KMS-11 (cell line): ENCODE data around the gene MS4A10.
"Not testable (repeated sequence)": the region's sequence is repeated elsewhere in the genome, so short reads cannot be mapped to it uniquely, and the experiment has no call there.

ENCODE experiments used
- H2AFZ ChIP-seq: fragments of 200-600 bp; sonication (generic); 2 replicates; pipeline ENCODE4 v1.6.1; 2016; ENCODE audit warnings: antibody characterized with exemption, mixed run types, low read depth
- H3K27ac ChIP-seq: fragments of 200-600 bp; sonication (generic); 2 replicates; pipeline ENCODE4 v1.6.1; 2016; ENCODE audit warnings: mild to moderate bottlenecking, mixed run types
- H3K27me3 ChIP-seq: fragments of 200-600 bp; sonication (generic); 2 replicates; pipeline ENCODE4 v1.6.1; 2017; ENCODE audit warnings: mild to moderate bottlenecking, low read depth, mixed run types, moderate library complexity; ENCODE audit not compliant: insufficient read depth
- H3K36me3 ChIP-seq: fragments of 200-600 bp; sonication (generic); 2 replicates; pipeline ENCODE4 v1.6.1; 2017; ENCODE audit warnings: mild to moderate bottlenecking, mixed run types; ENCODE audit not compliant: insufficient read depth
- H3K4me1 ChIP-seq: fragments of 200-600 bp; sonication (generic); 2 replicates; pipeline ENCODE4 v1.6.1; 2016; ENCODE audit warnings: mild to moderate bottlenecking, low read depth, mixed run types; ENCODE audit not compliant: poor library complexity, severe bottlenecking
- H3K4me2 ChIP-seq: fragments of 200-600 bp; sonication (generic); 2 replicates; pipeline ENCODE4 v1.7.0; 2016; ENCODE audit warnings: mild to moderate bottlenecking, mixed run types
- H3K4me3 ChIP-seq: fragments of 200-600 bp; sonication (generic); IDR thresholded peaks from 2 replicates; pipeline ENCODE4 v1.6.1; 2017; ENCODE audit warnings: low read depth, low read length, mixed read lengths; ENCODE audit not compliant: insufficient read depth
- H3K79me2 ChIP-seq: fragments of 200-600 bp; sonication (generic); 2 replicates; pipeline ENCODE4 v1.6.1; 2016; ENCODE audit warnings: low read depth, mixed run types; ENCODE audit not compliant: insufficient read depth
- H3K9ac ChIP-seq: fragments of 200-600 bp; sonication (generic); 2 replicates; pipeline ENCODE4 v1.6.1; 2016; ENCODE audit warnings: mild to moderate bottlenecking, mixed run types
- H4K20me1 ChIP-seq: fragments of 200-600 bp; sonication (generic); 2 replicates; pipeline ENCODE4 v1.6.1; 2016; ENCODE audit warnings: mild to moderate bottlenecking, mixed run types; ENCODE audit not compliant: insufficient read depth
- TF ChIP-seq, protein P1 (sequence below): fragments of 200-600 bp; sonication (generic); conservative IDR thresholded peaks from 2 replicates; pipeline ENCODE4 v1.6.1; 2017; ENCODE audit warnings: low read depth, mild to moderate bottlenecking, antibody characterized with exemption, low read length, moderate library complexity, mixed read lengths

The MS4A10 gene

DNA sequence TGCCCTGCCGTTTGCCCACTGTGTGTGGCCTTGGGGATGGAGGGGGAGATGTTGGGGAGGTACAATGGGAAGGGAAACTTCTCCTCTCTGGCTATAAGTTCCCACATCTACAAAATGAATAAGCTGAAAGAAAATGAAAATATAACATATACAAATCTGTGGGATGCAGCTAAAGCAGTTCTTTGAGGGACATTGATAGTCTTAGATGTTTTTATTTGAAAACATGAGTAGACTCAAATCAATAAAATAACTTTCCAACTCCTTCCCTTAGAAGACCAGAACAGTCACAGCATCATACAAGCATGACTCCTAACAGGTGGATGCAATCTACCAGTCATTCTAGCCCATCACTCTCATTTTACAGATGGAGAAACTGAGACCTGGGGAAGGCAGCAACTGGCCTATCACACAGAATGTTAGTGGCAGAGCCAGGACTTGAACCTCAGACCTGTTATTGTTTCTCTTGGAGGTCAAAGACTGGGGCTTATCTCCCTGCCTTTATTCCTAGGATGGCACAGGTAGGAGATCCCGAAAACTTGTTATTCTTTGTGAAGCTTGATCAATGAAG lies 31.5 kb downstream of the MS4A10 start:
- no peak overlapping the region for H3K9ac ChIP-seq
- TF ChIP-seq, protein P1, sequence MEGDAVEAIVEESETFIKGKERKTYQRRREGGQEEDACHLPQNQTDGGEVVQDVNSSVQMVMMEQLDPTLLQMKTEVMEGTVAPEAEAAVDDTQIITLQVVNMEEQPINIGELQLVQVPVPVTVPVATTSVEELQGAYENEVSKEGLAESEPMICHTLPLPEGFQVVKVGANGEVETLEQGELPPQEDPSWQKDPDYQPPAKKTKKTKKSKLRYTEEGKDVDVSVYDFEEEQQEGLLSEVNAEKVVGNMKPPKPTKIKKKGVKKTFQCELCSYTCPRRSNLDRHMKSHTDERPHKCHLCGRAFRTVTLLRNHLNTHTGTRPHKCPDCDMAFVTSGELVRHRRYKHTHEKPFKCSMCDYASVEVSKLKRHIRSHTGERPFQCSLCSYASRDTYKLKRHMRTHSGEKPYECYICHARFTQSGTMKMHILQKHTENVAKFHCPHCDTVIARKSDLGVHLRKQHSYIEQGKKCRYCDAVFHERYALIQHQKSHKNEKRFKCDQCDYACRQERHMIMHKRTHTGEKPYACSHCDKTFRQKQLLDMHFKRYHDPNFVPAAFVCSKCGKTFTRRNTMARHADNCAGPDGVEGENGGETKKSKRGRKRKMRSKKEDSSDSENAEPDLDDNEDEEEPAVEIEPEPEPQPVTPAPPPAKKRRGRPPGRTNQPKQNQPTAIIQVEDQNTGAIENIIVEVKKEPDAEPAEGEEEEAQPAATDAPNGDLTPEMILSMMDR, result no peak
- H3K4me1 ChIP-seq, result no peaks in the 10 kb centered on the region
- no peaks in the 10 kb centered on the region for H3K36me3 ChIP-seq
- H3K79me2 ChIP-seq, result no peaks in the 10 kb centered on the region
- H4K20me1 ChIP-seq, result no peaks in the 10 kb centered on the region
- H3K27ac ChIP-seq, result no peak overlapping the region
- no peak overlapping the region for H3K4me3 ChIP-seq
- no peaks in the 10 kb centered on the region for H3K27me3 ChIP-seq
- no peak overlapping the region for H3K4me2 ChIP-seq
- no peak overlapping the region for H2AFZ ChIP-seq

DNA sequence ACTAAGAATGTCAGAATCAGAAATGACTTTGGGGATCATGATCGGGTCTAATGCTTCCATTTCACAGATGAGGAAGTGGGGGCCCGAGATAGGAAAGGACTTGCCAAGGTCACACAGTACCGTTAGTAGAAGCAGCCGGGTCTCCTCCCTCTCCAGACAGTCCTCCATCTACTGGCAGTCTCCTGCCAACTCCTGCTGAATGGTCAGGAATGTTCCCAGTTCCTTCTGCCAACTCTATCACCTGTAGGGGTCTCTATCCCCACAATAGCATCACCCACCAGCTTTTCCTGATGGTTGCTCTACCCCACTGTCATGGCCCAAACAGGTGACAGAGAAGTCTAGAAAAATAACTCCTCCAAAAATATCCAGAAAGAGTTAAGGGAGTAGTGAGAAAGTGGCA lies 32.9 kb downstream of the MS4A10 start:
- Histone ChIP-seq H3K79me2 (no peaks in the 10 kb centered on the region), H4K20me1 (no peaks in the 10 kb centered on the region), H3K4me1 (no peaks in the 10 kb centered on the region), H3K36me3 (no peaks in the 10 kb centered on the region), H3K4me2 (no peak overlapping the region), H3K9ac (no peak overlapping the region), H3K27ac (no peak overlapping the region), H2AFZ (no peak overlapping the region), H3K27me3 (no peaks in the 10 kb centered on the region), H3K4me3 (no peak overlapping the region)
- TF ChIP-seq, protein P1, result no peak

DNA sequence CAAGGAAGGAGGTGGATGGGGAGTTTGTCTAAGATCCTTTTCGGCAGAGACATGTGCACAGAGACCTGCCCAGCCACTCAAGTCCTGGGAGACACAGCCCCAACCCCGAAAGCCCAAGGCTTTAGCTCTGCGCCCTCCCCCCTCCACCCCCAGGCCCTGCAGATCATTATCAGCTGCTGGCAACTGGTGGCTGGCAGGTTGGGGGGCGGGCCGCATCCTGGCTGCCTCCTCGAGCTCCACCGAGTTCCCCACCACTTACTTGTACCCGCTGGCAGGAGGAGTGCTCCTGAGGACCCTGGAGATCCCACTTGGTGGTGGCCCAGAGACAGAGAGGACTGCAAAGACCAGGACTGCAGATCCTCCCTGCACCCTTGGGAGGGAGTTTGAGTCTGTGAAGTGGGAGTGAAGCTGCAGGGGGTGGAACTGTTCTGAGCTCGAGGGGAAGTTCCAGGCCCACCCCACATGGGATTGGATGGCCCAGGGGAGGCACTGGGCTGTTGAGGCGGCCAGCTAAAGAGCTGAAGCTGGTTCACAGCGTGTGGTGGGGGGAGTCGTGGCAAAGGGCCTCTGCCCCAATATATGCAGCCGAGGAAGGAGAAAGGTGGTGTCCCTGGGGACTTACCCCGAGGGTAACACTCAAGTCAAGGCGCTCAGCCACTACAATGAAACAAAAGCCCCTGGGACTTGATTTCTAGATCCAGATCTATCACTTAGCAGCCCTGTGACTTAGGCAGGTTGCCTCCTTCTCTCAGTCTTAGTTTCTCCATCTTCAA lies 36.9 kb downstream of the MS4A10 start:
- no peak overlapping the region for H2AFZ ChIP-seq
- H3K9ac ChIP-seq, result no peak overlapping the region
- no peak overlapping the region for H3K4me2 ChIP-seq

DNA sequence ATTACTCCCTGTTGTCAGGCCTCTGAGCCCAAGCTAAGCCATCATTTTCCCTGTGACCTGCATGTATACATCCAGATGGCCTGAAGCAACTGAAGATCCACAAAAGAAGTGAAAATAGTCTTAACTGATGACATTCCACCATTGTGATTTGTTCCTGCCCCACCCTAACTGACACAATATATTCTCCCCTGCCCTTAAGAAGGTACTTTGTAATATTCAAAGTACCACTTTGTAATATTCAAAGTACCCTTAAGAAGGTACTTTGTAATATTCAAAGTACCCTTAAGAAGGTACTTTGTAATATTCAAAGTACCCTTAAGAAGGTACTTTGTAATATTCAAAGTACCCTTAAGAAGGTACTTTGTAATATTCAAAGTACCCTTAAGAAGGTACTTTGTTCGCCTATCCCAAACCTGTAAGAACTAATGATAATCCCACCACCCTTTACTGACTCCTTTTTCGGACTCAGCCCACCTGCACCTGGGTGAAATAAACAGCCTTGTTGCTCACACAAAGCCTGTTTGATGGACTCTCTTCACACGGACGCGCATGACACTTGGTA lies 38.7 kb downstream of the MS4A10 start:
- H2AFZ ChIP-seq, H3K4me2 ChIP-seq, H3K27me3 ChIP-seq, H4K20me1 ChIP-seq, H3K4me3 ChIP-seq, H3K4me1 ChIP-seq, H3K9ac ChIP-seq, H3K27ac ChIP-seq, H3K36me3 ChIP-seq, H3K79me2 ChIP-seq: not testable (repeated sequence)

More for the DNA sequence above, 36.9 kb downstream of the MS4A10 start:
- TF ChIP-seq, protein P1, result no peak
- H3K27ac ChIP-seq, result no peak overlapping the region
- H4K20me1 ChIP-seq, result no peaks in the 10 kb centered on the region
- H3K79me2 ChIP-seq, result no peaks in the 10 kb centered on the region
- no peak overlapping the region for H3K4me3 ChIP-seq
- H3K27me3 ChIP-seq, result no peaks in the 10 kb centered on the region
- no peaks in the 10 kb centered on the region for H3K4me1 ChIP-seq
- no peaks in the 10 kb centered on the region for H3K36me3 ChIP-seq

DNA sequence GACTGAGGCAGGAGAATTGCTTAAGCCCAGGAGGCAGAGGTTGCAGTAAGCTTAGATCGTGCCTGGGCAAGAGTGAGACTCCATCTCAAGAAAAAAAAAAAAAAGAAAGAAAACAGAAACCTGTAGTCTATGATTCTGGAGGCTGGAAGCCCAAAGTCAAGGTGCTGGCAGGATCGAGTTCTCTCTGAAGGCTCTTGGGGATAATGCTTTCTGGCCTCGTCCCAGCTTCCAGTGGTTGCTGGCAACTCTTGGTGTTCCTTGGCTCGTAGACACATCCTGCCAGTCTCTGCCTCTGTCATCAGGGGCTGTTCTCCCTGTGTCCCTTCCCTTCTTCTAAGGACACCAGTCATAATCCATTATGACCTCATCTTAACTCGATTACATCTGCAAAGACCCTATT lies 40.0 kb downstream of the MS4A10 start:
- Histone ChIP-seq H3K36me3 (no peaks in the 10 kb centered on the region), H3K4me3 (no peak overlapping the region), H3K79me2 (no peaks in the 10 kb centered on the region), H3K27ac (no peak overlapping the region), H3K4me2 (no peak overlapping the region), H2AFZ (no peak overlapping the region), H3K9ac (no peak overlapping the region), H4K20me1 (no peaks in the 10 kb centered on the region), H3K27me3 (no peaks in the 10 kb centered on the region), H3K4me1 (no peaks in the 10 kb centered on the region)
- TF ChIP-seq, protein P1, result no peak
